ENCODE measurements around the gene CDH13.

DNA sequence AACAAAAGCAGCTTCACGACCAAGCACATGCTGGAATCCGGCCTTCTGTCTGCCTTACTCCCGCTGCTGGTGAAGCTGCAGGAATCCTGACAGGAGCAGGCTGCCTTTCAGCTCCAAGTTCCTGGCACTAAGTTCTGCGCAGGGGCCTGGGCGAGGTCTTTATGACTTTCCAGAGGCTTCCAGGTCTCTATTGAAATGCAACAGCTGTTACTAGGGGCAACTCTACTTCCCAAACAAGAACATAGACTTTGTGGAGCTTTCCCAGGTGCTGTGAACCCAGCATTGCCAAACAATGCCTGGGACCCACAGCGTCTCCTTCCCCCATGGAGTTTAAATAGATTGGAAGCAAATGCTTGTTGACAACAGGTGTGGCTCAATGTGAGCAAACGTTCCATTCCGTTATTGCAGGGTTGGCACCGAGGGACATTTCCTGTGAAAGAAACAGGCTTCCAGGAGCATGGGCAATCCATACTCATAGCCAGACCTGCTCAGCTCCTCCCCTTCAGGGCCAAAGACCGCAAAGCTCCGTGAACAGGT, 156.0 kb downstream of the CDH13 start:
- TF ChIP-seq, protein P1, sequence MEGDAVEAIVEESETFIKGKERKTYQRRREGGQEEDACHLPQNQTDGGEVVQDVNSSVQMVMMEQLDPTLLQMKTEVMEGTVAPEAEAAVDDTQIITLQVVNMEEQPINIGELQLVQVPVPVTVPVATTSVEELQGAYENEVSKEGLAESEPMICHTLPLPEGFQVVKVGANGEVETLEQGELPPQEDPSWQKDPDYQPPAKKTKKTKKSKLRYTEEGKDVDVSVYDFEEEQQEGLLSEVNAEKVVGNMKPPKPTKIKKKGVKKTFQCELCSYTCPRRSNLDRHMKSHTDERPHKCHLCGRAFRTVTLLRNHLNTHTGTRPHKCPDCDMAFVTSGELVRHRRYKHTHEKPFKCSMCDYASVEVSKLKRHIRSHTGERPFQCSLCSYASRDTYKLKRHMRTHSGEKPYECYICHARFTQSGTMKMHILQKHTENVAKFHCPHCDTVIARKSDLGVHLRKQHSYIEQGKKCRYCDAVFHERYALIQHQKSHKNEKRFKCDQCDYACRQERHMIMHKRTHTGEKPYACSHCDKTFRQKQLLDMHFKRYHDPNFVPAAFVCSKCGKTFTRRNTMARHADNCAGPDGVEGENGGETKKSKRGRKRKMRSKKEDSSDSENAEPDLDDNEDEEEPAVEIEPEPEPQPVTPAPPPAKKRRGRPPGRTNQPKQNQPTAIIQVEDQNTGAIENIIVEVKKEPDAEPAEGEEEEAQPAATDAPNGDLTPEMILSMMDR (IDR thresholded peaks at IDR 0.05; ENCODE audit: low read length), result no peak
- no peak for TF ChIP-seq EZH2phosphoT487 (IDR thresholded peaks at IDR 0.05; ENCODE audit: low read length)
